DND-41 (cell line): ENCODE results near the gene FAM20C.

Experiments used
- ATAC-seq: fragments of 200-7000 bp; cut with Tn5 transposase; 3 replicates; pipeline ENCODE4 v1.9.1; 2021; ENCODE audit warnings: low read depth; ENCODE audit not compliant: insufficient read depth
- DNase-seq: peaks from one replicate; pipeline ENCODE4 v3.0.0-alpha.2; 2020
- H2AFZ ChIP-seq: 2 replicates; pipeline ENCODE4 v1.6.0; 2012; ENCODE audit warnings: low read depth, low read length
- H3K27ac ChIP-seq: 2 replicates; pipeline ENCODE4 v1.5.1; 2012; ENCODE audit warnings: low read length, inconsistent platforms
- H3K27me3 ChIP-seq: fragments of 200-600 bp; sonication (generic); 2 replicates; pipeline ENCODE4 v1.6.0; 2012; ENCODE audit warnings: low read length, mild to moderate bottlenecking, inconsistent platforms; ENCODE audit not compliant: insufficient read depth, poor library complexity
- H3K36me3 ChIP-seq: 2 replicates; pipeline ENCODE4 v1.5.1; 2012; ENCODE audit warnings: low read length, inconsistent platforms; ENCODE audit not compliant: insufficient read depth
- H3K4me1 ChIP-seq: 2 replicates; pipeline ENCODE4 v1.5.1; 2012; ENCODE audit warnings: mild to moderate bottlenecking, low read length; ENCODE audit not compliant: insufficient read depth
- H3K4me2 ChIP-seq: 2 replicates; pipeline ENCODE4 v1.6.0; 2012; ENCODE audit warnings: mild to moderate bottlenecking, moderate library complexity, low read length, inconsistent platforms; ENCODE audit not compliant: insufficient read depth
- H3K4me3 ChIP-seq, 2 experiments: fragments of 200-600 bp in 1 of 2; shearing (Covaris generic) in 1 of 2; 2 replicates each; pipeline ENCODE4 v1.5.1; 2012 to 2016; ENCODE audit warnings: inconsistent platforms in 2 of 2, low read length in 2 of 2, mild to moderate bottlenecking in 2 of 2, low read depth in 1 of 2, moderate library complexity in 1 of 2
- H3K79me2 ChIP-seq: 2 replicates; pipeline ENCODE4 v1.6.0; 2012; ENCODE audit warnings: low read length, inconsistent platforms; ENCODE audit not compliant: insufficient read depth
- H3K9ac ChIP-seq: 2 replicates; pipeline ENCODE4 v1.6.0; 2012; ENCODE audit warnings: low read depth, mild to moderate bottlenecking, inconsistent platforms, low read length, moderate library complexity
- H3K9me3 ChIP-seq: 2 replicates; pipeline ENCODE4 v1.5.1; 2012; ENCODE audit warnings: low read length, moderate library complexity, mild to moderate bottlenecking, inconsistent platforms; ENCODE audit not compliant: insufficient read depth, severe bottlenecking
- H4K20me1 ChIP-seq: 2 replicates; pipeline ENCODE4 v1.6.0; 2012; ENCODE audit warnings: low read length; ENCODE audit not compliant: insufficient read depth
- EZH2 ChIP-seq: IDR thresholded peaks from 3 replicates; pipeline ENCODE4 v1.6.1; 2012; ENCODE audit warnings: borderline replicate concordance, low read depth, mild to moderate bottlenecking, moderate library complexity, low read length, inconsistent platforms; ENCODE audit not compliant: severe bottlenecking
- TF ChIP-seq, protein P1 (sequence below): IDR thresholded peaks from 2 replicates; pipeline ENCODE4 v1.5.1; 2012; ENCODE audit warnings: borderline replicate concordance, low read length, moderate library complexity, mild to moderate bottlenecking; ENCODE audit not compliant: poor library complexity, severe bottlenecking; ENCODE audit errors: extremely low read depth

Gene FAM20C

DNA sequence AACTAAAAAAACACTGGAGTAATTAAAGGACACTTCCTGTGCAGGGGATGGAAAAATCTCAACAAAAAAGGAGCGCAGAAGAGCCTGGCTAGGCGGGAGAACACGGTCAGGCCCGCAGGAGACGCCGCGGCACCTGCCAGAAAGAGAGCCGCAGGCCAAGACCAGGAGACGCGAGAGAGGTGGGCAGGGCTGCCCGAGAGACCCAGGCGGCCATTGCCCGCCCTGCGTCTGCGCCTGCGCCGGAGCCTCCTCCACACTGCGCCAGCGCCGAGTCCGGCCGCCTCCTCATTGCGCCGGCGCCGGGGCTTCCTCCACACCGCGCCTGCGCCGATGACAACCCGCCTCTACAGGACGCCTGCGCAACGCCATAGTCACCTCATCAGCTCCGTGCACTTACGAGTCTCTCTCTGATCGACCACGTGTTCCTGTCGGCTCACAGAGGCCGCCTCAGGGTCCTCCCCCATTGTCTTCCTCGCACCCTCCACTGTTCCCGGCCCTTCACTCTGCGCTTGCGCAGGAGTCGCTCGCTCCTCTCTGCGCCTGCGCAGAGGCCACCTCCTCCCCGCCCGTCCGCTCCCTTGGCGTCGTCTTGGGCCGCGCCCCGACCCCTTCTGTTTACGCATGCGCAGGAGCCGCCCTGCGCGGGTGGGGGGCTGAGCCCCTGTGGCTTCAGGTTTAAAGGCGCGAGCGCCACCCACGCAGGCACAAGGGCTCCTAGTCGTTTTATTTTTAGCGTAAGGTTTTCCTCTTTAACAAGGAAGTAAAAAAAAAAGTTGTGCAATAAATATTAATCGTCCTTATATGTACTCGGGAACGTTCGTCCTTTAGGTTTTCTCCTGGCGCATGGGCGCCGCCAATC, 43.2 kb upstream of the FAM20C start:
- no peak overlapping the region for H3K4me2 ChIP-seq
- H3K27ac ChIP-seq, result no peak overlapping the region
- no peaks in the 10 kb centered on the region for H3K4me1 ChIP-seq
- H3K27me3 ChIP-seq, result peaks cover 9% of the 10 kb centered on the region
- no peak overlapping the region for H3K9ac ChIP-seq
- H3K9me3 ChIP-seq, result no peaks in the 10 kb centered on the region
- H2AFZ ChIP-seq, result no peak overlapping the region
- no peaks in the 10 kb centered on the region for H4K20me1 ChIP-seq
- TF ChIP-seq, protein P1, sequence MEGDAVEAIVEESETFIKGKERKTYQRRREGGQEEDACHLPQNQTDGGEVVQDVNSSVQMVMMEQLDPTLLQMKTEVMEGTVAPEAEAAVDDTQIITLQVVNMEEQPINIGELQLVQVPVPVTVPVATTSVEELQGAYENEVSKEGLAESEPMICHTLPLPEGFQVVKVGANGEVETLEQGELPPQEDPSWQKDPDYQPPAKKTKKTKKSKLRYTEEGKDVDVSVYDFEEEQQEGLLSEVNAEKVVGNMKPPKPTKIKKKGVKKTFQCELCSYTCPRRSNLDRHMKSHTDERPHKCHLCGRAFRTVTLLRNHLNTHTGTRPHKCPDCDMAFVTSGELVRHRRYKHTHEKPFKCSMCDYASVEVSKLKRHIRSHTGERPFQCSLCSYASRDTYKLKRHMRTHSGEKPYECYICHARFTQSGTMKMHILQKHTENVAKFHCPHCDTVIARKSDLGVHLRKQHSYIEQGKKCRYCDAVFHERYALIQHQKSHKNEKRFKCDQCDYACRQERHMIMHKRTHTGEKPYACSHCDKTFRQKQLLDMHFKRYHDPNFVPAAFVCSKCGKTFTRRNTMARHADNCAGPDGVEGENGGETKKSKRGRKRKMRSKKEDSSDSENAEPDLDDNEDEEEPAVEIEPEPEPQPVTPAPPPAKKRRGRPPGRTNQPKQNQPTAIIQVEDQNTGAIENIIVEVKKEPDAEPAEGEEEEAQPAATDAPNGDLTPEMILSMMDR, result no peak
- no peak for TF ChIP-seq EZH2
- H3K79me2 ChIP-seq, result no peaks in the 10 kb centered on the region
- H3K4me3 ChIP-seq, result no peak overlapping the region
- ATAC-seq, result no peak
- DNase-seq, result no peak
- no peaks in the 10 kb centered on the region for H3K36me3 ChIP-seq

DNA sequence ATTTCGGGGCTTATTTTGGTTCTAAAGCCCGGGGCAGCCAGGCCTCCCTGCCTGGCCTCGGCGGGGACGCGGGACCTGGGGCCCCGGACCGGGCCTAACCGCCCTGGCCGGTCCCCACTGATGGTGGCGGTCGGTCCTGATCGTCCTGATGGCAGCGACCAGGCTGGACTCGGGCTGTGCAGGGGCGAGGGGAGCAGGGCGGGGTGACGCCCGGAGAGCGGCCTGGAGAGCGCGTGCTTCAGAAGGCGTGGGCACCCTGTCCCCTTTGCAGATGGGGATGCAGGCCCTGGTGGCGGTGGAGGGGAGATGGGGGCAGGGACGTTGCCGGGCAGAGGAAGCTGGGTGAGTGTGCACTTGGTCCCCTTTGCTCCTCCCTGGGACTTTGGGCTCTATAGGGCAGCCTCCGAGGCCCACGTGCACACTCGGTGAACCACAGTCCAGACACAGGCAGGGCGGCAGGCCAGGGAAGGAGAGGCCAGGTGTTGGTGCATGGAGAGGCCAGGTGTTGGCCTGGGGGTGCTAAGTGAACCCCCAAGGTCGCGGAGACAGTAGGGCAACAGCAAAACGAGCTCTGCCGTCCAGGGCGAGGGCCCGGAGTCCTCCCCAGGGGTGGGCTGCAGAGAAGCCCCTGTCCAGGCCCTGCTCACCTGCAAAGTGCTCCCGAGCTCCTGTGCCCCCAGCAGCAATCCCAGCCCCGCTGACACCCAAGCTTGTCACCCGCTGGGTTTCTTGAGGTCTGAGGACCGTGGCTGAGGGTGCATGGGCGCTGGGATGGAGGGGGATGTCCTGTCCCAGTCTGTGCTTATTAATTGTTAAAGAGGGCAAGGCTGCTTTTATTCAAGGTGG, 42.4 kb upstream of the FAM20C start:
- no peak for DNase-seq
- H3K9me3 ChIP-seq, result no peaks in the 10 kb centered on the region
- ATAC-seq, result no peak

DNA sequence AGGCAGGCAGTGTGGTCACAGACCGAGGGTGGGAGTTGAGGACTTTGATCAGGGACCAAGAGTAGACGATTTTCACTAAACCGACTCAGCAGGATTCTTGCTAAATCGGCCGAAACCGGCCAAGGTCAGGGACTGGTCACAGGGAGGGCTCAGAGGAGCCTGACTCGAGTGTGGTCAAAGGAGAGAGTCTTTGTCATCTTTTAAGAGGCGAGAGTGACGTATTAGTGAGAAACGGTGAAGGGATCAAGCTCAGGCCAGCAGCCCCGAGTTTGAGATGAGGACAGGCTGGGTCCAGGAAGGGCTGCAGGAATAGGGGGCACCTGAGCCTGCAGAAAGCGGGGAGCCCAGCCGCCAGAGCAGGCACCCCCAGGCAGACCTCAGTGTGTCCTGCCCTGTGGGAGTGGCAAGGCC, 41.6 kb upstream of the FAM20C start:
- Histone ChIP-seq H3K9ac (no peak overlapping the region), H3K27ac (no peak overlapping the region), H4K20me1 (no peaks in the 10 kb centered on the region), H3K4me3 (no peak overlapping the region), H2AFZ (no peak overlapping the region), H3K36me3 (no peaks in the 10 kb centered on the region), H3K4me2 (no peak overlapping the region), H3K27me3 (peaks cover 13% of the 10 kb centered on the region), H3K4me1 (no peaks in the 10 kb centered on the region), H3K9me3 (no peaks in the 10 kb centered on the region), H3K79me2 (no peaks in the 10 kb centered on the region)
- ATAC-seq (no peak), DNase-seq (no peak)
- TF ChIP-seq, protein P1, result no peak
- no peak for TF ChIP-seq EZH2

More for the DNA sequence above, 42.4 kb upstream of the FAM20C start:
- peaks cover 11% of the 10 kb centered on the region for H3K27me3 ChIP-seq
- no peak overlapping the region for H3K27ac ChIP-seq
- H3K79me2 ChIP-seq, result no peaks in the 10 kb centered on the region
- H3K36me3 ChIP-seq, result no peaks in the 10 kb centered on the region
- no peaks in the 10 kb centered on the region for H4K20me1 ChIP-seq
- H3K4me1 ChIP-seq, result no peaks in the 10 kb centered on the region
- no peak for TF ChIP-seq EZH2
- TF ChIP-seq, protein P1, result no peak
- no peak overlapping the region for H3K4me3 ChIP-seq
- no peak overlapping the region for H3K4me2 ChIP-seq
- H3K9ac ChIP-seq, result no peak overlapping the region
- H2AFZ ChIP-seq, result no peak overlapping the region
